ENCODE results near the gene HSPD1.

HSPD1 gene

DNA sequence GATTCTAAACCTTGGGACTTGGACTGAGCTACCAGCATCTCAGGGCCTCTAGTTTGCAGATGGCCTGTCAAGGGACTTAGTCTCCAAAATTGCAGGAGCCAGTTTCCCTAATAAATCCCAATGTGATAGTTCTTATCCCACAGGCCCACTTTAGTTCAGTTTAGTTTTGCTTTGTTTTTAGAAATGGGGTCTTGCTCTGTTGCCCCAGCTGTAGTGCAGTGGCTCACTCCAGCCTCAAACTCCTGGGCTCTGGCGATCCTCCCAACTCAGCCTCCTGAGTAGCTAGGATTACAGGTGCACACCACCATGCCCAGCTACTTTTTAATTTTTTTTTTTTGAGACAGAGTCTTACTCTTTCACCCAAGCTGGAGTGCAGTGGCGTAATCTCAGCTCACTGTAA lies 62.3 kb downstream of the HSPD1 start:
- DNase-seq (ENCODE audit: low read depth in 2 of 2) = no peak
